Ammon's horn (tissue), 1 donor: ENCODE data around the gene FBXW9.
"Not testable (repeated sequence)": the region's sequence is repeated elsewhere in the genome, so short reads cannot be mapped to it uniquely, and the experiment has no call there.

Source experiments
- DNase-seq: peaks from one replicate; pipeline ENCODE4 v3.0.0-alpha.2; 2016; ENCODE audit warnings: low spot score

The FBXW9 gene

DNA sequence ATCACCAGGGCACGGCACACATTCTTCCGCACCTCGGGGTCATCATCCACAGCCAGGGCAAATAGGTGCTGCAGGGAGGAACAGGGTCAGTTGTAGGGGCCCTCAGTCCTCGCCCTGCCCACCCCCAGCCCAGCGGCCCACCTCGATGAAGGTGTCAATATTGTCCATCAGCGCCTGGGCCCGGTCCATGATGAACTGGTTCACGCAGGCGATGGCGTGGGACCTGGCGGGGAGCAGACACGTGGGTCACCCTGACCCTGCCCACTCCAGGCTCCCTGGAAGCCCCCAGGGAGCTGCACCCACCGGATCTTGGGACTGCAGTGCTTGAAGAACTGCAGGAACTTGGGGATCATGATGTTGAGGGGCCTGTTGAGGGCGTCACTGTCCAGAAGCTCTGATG, 18.7 kb upstream of the FBXW9 start:
- no peak for DNase-seq

DNA sequence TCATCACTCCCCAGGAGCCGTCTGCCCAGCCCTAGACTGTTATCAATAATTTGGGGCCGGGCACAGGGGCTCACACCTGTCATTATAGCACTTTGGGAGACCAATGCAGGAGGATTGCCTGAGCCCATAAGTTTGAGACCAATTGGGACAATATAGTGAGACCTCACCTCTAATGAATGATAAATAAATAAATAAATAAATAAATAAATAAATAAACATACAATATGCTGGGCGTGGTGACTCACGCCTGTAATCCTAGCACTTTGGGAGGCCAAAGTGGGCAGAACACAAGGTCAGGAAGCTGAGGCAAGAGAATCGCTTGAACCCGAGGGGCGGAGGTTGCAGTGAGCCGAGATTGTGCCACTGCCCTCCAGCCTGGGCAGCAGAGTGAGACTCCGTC, 16.9 kb upstream of the FBXW9 start:
- DNase-seq = not testable (repeated sequence)

DNA sequence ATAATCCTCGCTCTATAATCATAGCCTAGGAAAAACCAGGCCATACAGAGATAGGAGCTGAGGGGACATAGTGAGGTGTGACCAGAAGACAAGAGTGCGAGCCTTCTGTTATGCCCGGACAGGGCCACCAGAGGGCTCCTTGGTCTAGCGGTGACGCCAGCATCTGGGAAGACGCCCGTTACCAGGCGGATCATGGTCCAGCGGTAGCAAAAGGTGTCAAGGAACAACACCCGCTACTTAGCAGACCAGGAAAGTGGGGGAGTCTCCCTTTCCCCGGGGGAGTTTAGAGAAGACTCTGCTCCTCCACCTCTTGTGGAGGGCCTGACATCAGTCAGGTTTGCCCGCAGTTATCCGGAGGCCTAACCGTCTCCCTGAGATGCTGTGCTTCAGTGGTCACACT, 15.6 kb upstream of the FBXW9 start:
- not testable (repeated sequence) for DNase-seq

DNA sequence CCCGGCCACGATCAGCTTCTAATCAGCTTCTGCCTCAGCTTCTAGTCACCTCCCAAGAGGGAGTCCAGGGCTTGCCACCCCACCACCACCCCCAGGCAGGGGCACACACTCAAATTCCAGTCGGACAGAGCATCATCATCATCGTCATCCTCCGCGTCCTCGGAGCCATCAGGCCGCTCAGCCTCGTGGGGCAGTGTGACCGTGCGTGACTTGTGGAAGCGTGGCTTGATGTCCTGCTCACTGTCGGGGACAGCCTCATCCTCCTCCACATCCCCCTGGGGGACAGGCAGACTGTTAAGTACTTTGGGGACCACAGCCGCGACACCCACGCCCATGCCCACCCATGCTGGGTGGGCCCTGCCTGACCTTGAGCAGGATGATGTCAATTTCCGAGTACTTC, 14.8 kb upstream of the FBXW9 start:
- DNase-seq = no peak

DNA sequence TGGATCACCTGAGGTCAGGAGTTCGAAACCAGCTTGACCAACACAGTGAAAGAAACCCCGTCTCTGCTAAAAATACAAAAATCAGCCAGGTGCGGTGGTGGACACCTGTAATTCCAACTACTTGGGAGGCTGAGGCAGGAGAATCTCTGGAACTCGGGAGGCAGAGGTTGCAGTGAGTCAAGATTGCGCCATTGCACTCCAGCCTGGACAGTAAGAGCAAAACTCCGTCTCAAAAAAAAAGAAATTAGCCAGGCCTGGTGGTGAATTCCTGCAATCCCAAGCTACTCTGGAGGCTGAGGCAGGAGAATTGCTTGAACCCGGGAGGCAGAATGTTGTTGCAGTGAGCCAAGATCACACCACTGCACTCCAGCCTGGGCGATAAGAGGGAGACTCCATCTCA, 12.2 kb upstream of the FBXW9 start:
- DNase-seq = no peak

DNA sequence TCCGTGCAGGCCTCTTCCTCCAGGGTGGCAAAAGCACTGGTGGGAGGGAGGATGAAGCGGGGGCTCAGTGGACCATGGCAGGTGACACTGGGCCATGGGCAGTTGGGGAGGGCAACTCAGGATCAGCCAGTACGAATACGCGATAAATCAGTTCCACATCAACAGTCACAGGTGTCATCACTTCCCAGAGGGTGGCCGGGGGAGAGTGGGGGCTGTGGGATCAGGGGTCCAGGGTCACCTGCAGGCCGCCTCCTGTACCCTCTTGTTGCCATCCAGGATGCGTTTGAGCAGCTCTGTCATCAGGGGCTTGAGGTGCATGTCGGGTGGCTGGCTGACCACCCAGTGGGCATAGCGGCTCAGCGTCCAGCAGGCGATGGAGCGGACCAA, 9.9 kb upstream of the FBXW9 start:
- no peak for DNase-seq

DNA sequence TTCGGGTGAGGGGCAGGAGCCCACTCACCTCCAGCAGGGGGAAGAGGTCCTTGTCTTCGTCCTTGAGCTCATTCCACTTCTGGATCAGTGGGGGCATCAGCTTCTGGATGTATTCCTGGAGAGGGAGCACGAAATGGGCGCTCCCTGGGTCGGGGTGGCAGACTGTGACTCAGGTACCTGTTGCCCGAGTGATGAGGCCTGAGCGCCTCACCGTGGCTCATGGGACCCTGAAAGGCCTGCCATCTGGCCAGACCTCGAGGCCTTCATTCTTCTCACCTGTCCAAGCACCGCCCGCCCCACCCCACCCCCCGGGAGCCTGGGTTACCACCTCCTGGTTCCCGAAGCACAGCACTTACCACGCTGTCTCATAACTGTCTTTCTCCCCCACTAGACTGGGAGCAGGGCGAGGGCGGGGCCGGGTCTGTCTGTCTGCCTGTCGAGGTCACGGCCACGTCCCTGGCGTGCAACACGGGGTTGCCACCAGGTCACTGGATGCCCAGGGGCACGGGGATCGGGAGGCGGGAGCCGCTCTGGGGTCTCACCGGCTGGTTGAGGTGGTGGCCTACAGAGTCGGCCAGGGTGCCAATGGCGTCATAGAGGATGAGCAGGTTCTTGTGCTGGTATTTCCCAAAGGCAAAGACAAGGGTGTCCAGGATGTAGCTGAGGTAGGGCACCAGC, 9.4 kb upstream of the FBXW9 start:
- DNase-seq = no peak

DNA sequence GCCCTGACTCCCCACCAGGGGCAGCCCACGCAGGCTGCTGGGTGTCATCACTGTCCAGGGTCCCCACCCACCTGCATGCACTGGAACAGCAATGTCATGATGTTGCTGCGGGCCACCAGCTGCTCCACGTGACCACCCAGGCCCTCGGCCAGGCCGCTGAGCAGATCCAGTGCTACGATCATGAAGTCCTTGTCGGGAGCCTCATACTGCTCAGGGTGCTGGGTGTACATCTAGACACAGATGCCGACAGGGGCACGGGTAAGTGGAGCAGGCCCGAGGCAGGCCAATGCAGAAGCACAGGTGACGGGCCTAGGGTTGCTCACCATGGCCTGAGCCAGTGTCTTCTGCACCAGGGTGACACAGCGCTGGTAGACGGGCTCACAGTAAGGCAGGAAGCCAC, 8.7 kb upstream of the FBXW9 start:
- no peak for DNase-seq

DNA sequence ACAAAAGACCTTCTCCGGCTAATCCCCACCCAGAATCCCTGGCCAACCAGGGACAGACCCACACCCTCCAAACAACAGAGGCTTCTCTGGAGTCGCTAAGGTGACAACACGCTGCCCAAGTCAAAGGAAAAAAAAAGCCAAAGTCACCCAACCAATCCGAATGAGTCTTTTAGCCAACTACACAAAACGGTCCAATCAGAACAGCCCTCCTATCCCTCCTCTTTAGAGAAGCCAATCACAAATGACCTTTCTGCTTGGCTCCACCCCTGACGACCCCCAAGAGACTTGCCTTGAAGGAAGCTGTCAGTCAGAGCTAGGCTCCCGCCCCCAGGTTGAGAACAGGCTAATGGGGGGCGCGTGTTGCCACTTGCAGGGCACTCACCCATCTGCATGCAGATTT, 6.6 kb upstream of the FBXW9 start:
- no peak for DNase-seq

DNA sequence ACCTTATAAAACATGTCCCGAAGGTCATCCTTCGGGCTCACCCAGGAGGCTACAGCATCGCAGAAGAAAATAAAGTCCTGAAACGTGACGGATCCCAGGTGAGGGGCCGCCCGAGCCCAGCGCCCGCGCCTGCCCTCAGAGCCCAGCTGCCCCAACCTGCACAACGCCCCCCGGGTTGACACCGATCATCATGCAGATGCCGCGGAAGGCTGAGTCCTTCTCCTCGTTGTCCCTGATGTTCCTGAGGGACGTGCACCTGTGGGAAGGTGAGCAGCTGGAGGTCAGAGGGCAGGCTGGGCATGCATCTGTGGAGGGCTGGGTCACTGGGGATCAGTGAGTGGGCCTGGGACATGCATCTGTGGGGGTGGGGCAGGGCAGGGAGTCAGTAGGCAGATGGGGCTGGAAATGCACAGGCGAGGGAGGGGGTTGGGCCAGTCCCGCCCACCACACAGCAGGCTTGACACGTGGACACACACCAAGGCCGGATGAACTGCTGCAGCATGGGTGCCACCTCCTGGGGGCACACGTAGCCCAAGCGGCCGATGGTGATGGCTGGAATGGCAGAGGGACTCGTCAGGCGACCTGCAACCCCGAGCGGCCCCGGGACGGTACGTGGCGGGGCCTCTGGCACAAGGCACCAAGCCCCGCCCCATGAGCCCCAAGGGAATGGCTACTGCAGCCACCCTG, 5.3 kb upstream of the FBXW9 start:
- DNase-seq = no peak

DNA sequence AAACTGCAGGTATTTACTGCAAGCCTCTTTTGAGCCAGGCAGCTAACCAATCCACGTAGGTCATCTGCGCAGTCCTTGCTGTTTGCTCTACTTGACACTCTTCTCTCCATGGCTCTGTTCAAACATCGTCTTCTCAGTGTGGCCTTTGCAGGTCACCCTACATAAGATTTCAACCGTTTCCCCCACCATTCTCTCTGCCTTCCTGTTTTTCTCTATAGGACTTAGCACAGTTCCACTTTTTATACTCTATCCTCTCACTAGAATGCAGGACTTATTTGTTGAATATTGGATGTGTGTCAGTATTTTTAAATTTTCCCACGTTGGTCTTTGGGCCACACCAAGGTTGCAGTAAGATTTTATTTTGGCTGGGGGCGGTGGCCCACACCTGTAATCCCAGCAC, 1.7 kb upstream of the FBXW9 start:
- DNase-seq = no peak

DNA sequence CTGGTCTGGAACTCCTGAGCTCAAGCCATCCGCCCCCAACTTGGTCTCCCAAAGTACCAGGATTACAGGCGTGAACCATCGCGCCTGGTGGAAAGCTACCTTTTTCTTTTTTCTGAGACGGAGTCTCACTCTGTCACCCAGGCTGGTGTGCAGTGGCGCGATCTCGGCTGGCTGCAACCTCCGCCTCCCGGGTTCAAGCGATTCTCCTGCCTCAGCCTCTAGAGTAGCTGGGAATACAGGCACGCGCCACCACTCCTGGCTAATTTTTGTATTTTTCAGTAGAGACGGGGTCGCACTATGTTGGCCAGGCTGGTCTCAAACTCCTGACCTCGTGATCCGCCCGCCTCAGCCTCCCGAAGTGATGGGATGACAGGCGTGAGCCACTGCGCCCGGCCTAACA, 994 bp upstream of the FBXW9 start:
- DNase-seq = not testable (repeated sequence)

DNA sequence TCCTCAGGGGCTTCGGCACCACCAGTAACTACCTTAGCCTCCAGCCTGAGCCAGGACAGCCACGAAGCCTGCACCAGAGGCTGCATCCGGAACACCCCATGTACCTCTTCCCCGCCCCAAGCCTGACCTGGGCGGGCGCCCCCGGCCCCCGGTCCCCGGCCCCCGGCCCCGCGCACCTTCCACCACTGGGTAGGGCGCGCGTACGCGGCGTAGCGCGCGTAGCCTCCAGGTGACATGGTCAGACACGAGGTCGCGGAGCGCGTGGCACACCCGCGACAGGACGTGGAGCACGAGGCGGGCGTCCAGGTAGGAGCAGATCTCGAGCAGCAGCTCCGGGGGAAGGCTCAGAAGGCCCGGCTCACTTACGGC, 450 bp downstream of the FBXW9 start:
- no peak for DNase-seq

DNA sequence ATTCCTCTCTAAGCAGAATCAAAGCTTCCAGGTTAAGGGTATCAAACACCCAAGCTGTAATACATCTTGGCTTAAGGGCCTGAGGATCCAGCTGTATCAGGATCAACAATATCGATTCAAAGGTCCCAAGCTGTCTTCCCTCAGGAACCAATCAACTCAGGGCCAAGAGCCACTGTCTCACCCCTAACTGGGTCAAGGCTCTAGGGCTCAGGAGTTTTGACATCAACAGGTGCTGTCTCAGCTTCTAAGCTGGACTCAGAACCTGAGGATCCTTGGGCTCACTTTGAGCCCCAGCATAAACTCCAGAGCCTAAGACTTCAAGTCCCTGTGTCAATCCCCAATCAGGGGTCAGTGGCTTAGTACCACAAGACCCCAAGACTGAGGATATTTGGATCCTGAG, 917 bp downstream of the FBXW9 start:
- DNase-seq = no peak

DNA sequence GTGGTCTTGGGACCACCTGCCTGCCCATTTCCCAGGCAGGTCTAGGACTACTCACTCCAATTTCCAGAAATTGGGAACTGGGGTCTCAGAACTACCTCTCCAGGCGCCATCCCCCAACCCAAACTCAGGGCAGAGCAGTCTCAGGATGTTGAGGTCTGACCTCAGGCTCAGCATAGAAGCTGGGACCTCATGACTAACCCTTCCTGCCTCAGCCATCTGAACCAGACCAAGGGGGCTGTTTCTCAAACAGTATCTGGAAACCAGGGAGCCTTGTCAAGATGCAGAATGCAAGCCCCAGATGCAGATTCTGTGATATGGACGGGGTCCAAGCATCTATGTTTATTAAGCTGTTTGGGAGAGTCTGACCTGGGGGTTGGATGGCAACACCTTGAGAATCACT, 1.3 kb downstream of the FBXW9 start:
- no peak for DNase-seq

DNA sequence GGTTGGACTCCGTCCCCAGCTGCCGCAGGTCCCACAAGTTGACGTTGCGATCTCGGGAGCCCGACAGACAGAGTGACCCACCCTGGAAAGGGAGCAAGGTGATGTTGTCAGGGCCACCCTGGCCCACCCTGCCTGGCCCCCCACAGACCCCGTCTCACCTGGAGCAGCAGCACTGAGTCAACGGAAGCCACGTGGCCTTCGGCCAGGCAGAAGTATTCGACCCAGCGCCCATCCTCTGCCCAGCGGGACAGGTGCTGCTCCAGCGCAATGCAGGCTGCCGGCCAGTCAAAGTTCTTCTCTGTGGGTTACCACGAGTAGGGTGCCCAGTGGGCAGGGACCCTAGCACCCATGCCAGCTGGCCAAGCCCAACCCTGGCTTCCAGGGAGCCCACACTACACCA, 1.8 kb downstream of the FBXW9 start:
- DNase-seq = no peak

DNA sequence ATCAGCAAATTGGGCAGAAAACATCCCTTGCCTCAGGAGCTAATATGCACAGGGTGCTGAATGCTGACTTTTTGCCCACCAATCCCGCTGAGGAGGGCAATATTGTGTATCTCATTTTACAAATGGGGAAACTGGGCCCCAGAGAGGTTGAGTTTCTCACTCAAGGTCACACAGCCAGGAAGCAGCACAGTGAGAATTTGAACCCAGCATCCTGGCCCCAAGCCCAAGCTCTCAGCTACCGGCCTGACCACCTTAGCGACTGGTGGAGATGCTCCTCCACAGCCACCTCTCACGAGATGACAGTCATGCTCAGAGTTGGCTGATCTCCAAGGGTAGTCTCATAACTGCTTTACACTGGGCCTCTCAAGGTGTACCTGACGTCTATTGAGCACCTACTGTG, 3.5 kb downstream of the FBXW9 start:
- no peak for DNase-seq

DNA sequence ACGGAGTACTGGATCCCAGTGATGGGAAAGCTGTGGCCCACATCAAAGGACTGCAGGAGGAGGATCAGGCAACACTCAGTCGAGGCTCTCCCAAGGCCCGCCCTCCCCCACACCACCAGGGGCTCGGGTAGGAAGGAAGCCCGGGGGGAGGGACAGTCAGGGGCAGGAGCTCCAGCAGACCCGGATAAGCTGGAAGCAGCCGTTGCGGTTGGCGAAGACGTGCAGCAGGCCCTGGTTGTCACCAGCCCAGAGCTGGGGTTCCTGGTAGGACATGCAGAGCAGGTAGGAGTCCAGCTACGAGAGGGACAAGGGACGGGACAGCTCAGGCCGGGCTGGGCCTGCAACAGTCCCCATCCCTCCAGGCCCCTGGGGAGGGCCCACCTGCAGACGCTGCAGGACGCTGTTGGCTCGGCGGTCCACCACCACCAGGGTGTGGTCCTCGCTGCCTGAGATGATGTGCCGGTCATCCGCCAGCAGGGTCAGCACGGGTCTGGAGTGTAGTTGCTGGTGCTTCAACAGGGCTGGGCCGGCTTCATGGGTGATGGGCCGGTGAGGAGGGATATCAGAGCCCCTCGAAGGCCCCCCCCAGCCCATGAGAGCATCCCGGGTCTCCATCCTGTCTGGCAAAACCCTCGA, 6.7 kb downstream of the FBXW9 start:
- DNase-seq = no peak

DNA sequence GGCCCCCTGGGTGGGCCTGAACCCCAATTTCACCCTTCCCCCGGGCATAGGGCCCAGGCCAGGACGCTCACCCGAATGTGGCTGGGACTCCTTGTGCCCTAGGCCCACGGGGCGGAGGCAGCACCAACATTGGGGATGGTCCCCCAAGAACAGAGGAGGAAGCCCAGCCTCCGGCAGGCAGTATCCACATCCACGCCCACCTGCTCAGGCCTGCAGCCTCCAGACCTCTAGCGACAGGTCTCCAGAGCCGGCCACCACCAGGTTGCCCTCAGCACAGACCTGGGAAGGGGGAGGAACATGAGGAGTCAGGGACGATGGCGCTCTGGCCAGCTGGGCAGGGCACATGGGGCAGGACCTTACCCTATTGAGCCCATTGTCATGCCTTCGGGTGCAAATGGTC, 7.4 kb downstream of the FBXW9 start:
- DNase-seq = no peak

DNA sequence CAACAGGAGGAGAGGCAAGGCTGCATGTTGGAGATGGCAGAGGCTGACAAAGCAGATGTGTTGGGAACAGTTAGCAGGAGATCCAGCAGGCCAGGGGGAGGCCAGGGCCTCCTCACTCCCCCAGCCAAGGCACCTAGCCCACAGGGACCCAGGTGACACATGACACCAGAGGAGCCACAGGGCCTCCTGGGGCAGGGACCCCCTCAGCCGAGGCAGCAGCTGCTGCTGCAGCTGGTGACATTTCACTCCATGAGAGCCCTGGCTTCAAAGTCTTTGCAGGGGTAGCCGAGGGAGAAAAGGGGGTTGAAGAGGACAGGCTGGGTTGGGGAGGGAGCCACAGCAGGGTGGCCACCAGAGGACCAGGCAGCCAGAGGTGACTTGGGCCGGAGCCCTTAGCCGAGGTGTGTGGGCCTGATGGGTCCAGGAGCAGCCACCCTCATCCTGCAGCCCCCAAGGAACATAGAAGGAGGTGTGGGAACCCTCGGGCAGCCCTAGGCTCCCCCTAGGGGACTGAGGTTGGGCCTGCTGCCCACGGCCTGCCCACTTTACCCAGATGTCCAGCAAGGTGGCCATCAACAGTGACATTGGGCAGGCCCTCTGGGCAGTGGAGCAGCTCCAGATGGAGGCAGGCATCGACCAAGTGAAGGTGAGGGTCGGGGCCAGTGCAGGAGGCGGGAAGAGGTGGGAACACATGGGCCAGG, 8.8 kb downstream of the FBXW9 start, which contains the start of gene GNG14:
TSS of gene GNG14 (plus strand) at position 503 of the 701 bp plus-strand sequence. CDS start at position 554, 51 bp downstream.
- DNase-seq = no peak

DNA sequence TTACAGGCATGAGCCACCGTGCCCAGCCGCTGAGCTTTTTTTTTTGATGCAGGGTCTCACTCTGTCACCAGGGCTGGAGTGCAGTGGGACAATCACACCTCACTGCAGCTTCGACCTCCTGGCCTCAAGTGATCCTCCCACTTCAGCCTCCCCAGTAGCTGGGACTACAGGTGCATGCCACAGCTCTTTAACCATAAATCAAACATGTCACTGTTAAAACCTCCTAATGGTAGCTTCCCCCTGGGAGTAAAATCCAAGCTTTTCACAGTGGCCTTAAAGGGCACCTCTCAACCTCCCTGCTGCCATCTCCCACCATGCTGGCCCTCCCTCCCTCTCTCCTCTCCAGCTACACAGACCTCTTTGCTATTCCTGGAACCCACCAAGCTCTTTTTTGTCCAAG, 10.6 kb downstream of the FBXW9 start:
- DNase-seq = no peak

DNA sequence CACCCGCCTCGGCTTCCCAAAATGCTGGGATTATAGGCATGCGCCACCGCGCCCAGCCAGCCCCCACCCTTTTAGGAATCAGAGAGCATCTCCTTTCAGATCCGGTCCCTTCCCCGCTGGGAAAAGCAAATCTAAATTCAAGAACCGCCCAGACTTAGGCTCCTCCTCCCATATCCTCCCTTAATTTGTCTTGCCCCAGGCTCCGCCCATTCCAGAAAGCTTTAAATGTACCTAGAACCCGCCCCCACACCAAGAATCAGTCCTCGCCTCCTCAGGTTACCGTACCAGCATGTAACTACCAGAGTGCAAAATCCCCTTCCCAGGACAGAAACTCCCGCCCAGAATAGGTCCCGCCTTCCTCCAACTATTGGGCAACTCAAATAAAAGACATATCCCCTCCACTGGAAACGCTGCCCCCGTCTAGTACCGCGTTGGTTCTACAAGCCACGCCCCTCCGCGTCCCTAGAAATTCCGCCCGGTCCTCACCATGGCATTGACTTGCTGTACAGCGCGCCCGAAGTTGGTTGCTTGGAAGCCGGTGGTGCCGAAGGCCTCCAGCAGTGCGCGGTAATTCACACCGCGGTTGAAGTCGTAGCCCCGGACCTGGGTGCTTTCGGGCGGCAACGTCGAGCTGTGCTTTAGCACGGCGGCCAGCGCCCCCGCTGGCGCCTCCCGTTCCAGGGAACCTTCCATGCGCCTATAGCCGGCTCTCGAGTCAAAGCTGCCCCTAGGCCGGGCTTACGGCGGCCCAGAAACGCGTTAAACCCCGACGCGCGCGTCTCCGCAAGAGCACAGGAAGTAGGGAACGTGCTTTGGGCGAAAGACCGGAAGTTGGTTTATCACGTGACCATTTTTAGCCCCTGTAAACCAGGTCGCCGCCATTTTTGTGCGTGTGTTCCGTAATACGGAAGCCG, 15.1 kb downstream of the FBXW9 start, which contains the start of gene DHPS:
TSS of gene DHPS (minus strand) at position 807 of the 914 bp plus-strand sequence. CDS start at position 693, 114 bp downstream.
- DNase-seq = peak; percentile 95
